Ramos (cell line): ENCODE measurements around the gene GRAPL.
"Not testable (repeated sequence)": the region's sequence is repeated elsewhere in the genome, so short reads cannot be mapped to it uniquely, and the experiment has no call there.

ENCODE experiments used
- in situ Hi-C: fragments of 300-500 bp; cut with MboI; formaldehyde crosslinking; loops from one replicate; pipeline ENCODE4 v1.14.3; 2022; ENCODE audit warnings: low sequenced_read_pairs; ENCODE audit not compliant: unreplicated experiment

GRAPL gene

GRCh38 chr17:19187883-19188869 is 60.8 kb downstream of the GRAPL start:
- in situ Hi-C loops: not testable (repeated sequence)

GRCh38 chr17:19188870-19189708 is 61.7 kb downstream of the GRAPL start:
- in situ Hi-C loops: not testable (repeated sequence)

GRCh38 chr17:19189781-19190405 is 62.5 kb downstream of the GRAPL start:
- in situ Hi-C loops: not testable (repeated sequence)

GRCh38 chr17:19196382-19197204 is 69.2 kb downstream of the GRAPL start:
- in situ Hi-C loops: not testable (repeated sequence)

GRCh38 chr17:19202448-19202847 is 75.1 kb downstream of the GRAPL start:
- in situ Hi-C loops: not testable (repeated sequence)

- in situ Hi-C loops: not testable (repeated sequence)
These were observed 76.0 kb downstream of the GRAPL start for GRCh38 chr17:19203429-19203828.
